ENCODE data around the gene DCLK2.
A peak's percentile ranks its signal among the peaks of the same experiment; 100 is the strongest.

Gene DCLK2

GRCh38 chr4:150164956-150165629 is 86.8 kb downstream of the DCLK2 start:
- DNase-seq (ENCODE audit: low read depth) = no peak
- no peak for TF ChIP-seq CTCF (IDR thresholded peaks at IDR 0.05; ENCODE audit: low read length, missing control alignments)

GRCh38 chr4:150167054-150167453 is 88.8 kb downstream of the DCLK2 start:
- H3K4me3 ChIP-seq (replicated peaks; ENCODE audit: low read depth, low read length) = no peak overlapping the region
- no peak for TF ChIP-seq CTCF (IDR thresholded peaks at IDR 0.05; ENCODE audit: low read length, missing control alignments)
- DNase-seq (ENCODE audit: low read depth) = no peak

More at GRCh38 chr4:150164956-150165629, 86.8 kb downstream of the DCLK2 start:
- no peak overlapping the region for H3K4me3 ChIP-seq (replicated peaks; ENCODE audit: low read depth, low read length)

- DNase-seq (ENCODE audit: low read depth) = peak; percentile 6
- no peak overlapping the region for H3K4me3 ChIP-seq (replicated peaks; ENCODE audit: low read depth, low read length)
- TF ChIP-seq CTCF (IDR thresholded peaks at IDR 0.05; ENCODE audit: low read length, missing control alignments) = no peak
Observed at GRCh38 chr4:150173432-150173861, 95.2 kb downstream of the DCLK2 start.

GRCh38 chr4:150173982-150174398 is 95.7 kb downstream of the DCLK2 start:
- no peak for TF ChIP-seq CTCF (IDR thresholded peaks at IDR 0.05; ENCODE audit: low read length, missing control alignments)
- no peak overlapping the region for H3K4me3 ChIP-seq (replicated peaks; ENCODE audit: low read depth, low read length)
- peak; percentile 65 for DNase-seq (ENCODE audit: low read depth)

GRCh38 chr4:150176547-150176946 is 98.3 kb downstream of the DCLK2 start:
- TF ChIP-seq CTCF (IDR thresholded peaks at IDR 0.05; ENCODE audit: low read length, missing control alignments) = no peak
- no peak overlapping the region for H3K4me3 ChIP-seq (replicated peaks; ENCODE audit: low read depth, low read length)
- peak; percentile 62 for DNase-seq (ENCODE audit: low read depth)

- peak; percentile 7 for DNase-seq (ENCODE audit: low read depth)
Observed at GRCh38 chr4:150178161-150178560, 99.9 kb downstream of the DCLK2 start.

More at GRCh38 chr4:150178161-150178560, 99.9 kb downstream of the DCLK2 start:
- H3K4me3 ChIP-seq (replicated peaks; ENCODE audit: low read depth, low read length) = no peak overlapping the region
- TF ChIP-seq CTCF (IDR thresholded peaks at IDR 0.05; ENCODE audit: low read length, missing control alignments) = no peak

Data from fibroblast of pulmonary artery (primary cell).